ENCODE results near the gene PPP2R3B. TPM values are rescaled to one million over a fixed set of nuclear protein-coding genes. Genes with fewer than 3 reads are reported as not detected.

The PPP2R3B gene
- total RNA-seq, 4 donors from 2014 or later: 7.8 to 27.9 (median 11.6) TPM

DNA sequence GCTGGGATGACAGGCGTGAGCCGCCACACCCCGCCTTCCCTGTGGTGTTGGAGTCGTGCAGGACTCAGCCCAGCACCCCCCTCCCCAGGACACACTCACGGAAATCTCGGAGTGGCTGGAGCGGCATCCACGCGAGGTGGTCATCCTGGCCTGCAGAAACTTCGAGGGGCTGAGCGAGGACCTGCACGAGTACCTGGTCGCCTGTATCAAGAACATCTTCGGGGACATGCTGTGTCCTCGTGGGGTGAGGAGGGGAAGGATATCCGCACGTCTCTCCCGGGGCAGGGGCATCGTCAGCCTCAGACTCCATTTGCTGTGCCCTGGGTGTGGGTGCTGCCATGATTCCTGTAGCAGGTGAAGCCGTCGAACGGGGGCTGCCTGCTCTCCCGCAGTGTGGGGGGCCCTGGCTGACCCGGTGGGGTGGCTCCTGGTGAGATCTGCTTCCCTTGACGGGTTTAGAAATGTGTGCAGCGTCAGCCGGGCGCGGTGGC, 95.3 kb downstream of the PPP2R3B start:
- in situ Hi-C loops (cut with MboI; ENCODE audit: low pct_ligation_motif_present in 1 of 4, low pct_unique_long_range_greater_than_20kb in 1 of 4, low sequenced_read_pairs in 3 of 4) (no loop called here), intact Hi-C loops (cut with DNase I; ENCODE audit: low total_unique reads) (no loop called here)
- TF ChIP-seq POLR2AphosphoS5 (IDR thresholded peaks at IDR 0.05): no peak
- Histone ChIP-seq H3K36me3 (peaks cover 0 to 28% (median 11%) of the 10 kb centered on the region in 4 donors), H3K27me3 (no peaks in the 10 kb centered on the region), H3K9me3 (no peaks in the 10 kb centered on the region), H3K4me3 (no peak overlapping the region), H3K4me1 (no peaks in the 10 kb centered on the region), H3K27ac (no peak overlapping the region)
- WGBS, 2 donors (ENCODE audit: low coverage in 1 of 2): 97% methylated on average over 27 of the region's 29 CpGs; no CpG with 5 or more reads in 1 of the 2 donors
- no peak for DNase-seq

DNA sequence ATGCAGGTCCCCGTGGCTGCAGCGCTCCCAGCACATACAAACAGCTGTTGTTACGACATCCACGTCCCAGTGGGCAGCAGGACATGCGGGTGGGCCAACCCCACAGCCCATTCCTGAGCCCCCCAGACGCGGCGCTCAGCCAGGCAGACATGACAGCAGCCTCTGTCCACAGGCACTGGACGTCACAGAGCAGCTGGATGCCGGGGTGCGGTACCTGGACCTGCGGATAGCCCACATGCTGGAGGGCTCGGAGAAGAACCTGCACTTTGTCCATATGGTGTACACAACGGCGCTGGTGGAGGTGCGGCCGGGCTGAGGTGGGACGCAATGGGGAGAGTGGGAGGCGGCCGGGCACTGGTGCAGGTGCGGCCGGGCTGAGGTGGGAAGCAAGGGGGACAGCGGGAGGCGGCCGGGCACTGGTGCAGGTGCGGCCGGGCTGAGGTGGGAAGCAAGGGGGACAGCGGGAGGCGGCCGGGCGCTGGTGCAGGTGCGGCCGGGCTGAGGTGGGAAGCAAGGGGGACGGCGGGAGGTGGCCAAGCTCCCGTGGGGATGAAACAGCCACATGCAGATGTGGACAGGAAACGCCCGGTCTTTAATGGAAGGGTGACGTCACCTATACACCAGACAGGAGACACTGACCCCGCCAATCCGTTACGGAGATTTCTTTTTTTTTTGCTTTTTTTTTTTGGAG, 96.1 kb downstream of the PPP2R3B start:
- Histone ChIP-seq H3K9me3 (no peaks in the 10 kb centered on the region), H3K4me3 (no peak overlapping the region), H3K27me3 (no peaks in the 10 kb centered on the region), H3K27ac (no peak overlapping the region), H3K36me3 (peaks cover 0 to 28% (median 11%) of the 10 kb centered on the region in 4 donors), H3K4me1 (no peaks in the 10 kb centered on the region)
- intact Hi-C loops (cut with DNase I; ENCODE audit: low total_unique reads) (no loop called here), in situ Hi-C loops (cut with MboI; ENCODE audit: low pct_ligation_motif_present in 1 of 4, low pct_unique_long_range_greater_than_20kb in 1 of 4, low sequenced_read_pairs in 3 of 4) (no loop called here)
- no peak for TF ChIP-seq POLR2AphosphoS5 (IDR thresholded peaks at IDR 0.05)
- no peak for TF ChIP-seq EP300 (IDR thresholded peaks at IDR 0.05; ENCODE audit: low read depth)
- TF ChIP-seq, protein P1, sequence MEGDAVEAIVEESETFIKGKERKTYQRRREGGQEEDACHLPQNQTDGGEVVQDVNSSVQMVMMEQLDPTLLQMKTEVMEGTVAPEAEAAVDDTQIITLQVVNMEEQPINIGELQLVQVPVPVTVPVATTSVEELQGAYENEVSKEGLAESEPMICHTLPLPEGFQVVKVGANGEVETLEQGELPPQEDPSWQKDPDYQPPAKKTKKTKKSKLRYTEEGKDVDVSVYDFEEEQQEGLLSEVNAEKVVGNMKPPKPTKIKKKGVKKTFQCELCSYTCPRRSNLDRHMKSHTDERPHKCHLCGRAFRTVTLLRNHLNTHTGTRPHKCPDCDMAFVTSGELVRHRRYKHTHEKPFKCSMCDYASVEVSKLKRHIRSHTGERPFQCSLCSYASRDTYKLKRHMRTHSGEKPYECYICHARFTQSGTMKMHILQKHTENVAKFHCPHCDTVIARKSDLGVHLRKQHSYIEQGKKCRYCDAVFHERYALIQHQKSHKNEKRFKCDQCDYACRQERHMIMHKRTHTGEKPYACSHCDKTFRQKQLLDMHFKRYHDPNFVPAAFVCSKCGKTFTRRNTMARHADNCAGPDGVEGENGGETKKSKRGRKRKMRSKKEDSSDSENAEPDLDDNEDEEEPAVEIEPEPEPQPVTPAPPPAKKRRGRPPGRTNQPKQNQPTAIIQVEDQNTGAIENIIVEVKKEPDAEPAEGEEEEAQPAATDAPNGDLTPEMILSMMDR (IDR thresholded peaks at IDR 0.05): no peak
- TF ChIP-seq POLR2A (IDR thresholded peaks at IDR 0.05): no peak
- 96 to 97% methylated on average over 11 to 42 of the region's 42 CpGs for WGBS, 2 donors (ENCODE audit: low coverage in 1 of 2)
- no peak for DNase-seq

DNA sequence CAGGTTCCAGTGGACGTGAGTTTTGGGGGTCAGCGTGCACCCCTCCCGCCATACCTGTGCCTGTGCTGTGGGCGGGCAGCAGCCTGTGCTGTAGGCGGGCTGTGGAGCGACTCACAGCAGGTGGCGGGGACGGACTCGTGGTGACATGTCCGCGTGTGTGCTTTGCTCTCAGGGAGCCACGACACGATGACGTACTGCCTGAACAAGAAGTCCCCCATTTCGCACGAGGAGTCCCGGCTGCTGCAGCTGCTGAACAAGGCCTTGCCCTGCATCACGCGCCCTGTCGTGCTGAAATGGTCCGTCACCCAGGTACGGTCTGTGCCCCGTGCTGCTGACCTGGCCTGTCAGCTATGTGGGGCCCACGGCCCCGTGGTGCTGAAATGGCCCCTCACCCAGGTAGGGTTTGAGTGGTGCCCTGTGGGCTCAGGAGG, 98.1 kb downstream of the PPP2R3B start:
- peaks cover 0 to 3% (median 0%) of the 10 kb centered on the region in 4 donors for H3K4me1 ChIP-seq
- DNase-seq: no peak
- intact Hi-C loops (cut with DNase I; ENCODE audit: low total_unique reads): no loop called here
- in situ Hi-C loops (cut with MboI; ENCODE audit: low pct_ligation_motif_present in 1 of 4, low pct_unique_long_range_greater_than_20kb in 1 of 4, low sequenced_read_pairs in 3 of 4): no loop called here
- H3K27ac ChIP-seq: no peak overlapping the region
- no peak for TF ChIP-seq POLR2AphosphoS5 (IDR thresholded peaks at IDR 0.05)
- no peak for TF ChIP-seq EP300 (IDR thresholded peaks at IDR 0.05; ENCODE audit: low read depth)
- TF ChIP-seq, protein P1 (IDR thresholded peaks at IDR 0.05): no peak
- TF ChIP-seq POLR2A (IDR thresholded peaks at IDR 0.05): no peak
- no peak overlapping the region for H3K4me3 ChIP-seq
- H3K27me3 ChIP-seq: no peaks in the 10 kb centered on the region
- no peaks in the 10 kb centered on the region for H3K9me3 ChIP-seq
- 97% methylated on average over 25 of the region's 25 CpGs; no CpG with 5 or more reads in 1 of the 2 donors for WGBS, 2 donors (ENCODE audit: low coverage in 1 of 2)
- peaks cover 0 to 22% (median 10%) of the 10 kb centered on the region in 4 donors for H3K36me3 ChIP-seq

DNA sequence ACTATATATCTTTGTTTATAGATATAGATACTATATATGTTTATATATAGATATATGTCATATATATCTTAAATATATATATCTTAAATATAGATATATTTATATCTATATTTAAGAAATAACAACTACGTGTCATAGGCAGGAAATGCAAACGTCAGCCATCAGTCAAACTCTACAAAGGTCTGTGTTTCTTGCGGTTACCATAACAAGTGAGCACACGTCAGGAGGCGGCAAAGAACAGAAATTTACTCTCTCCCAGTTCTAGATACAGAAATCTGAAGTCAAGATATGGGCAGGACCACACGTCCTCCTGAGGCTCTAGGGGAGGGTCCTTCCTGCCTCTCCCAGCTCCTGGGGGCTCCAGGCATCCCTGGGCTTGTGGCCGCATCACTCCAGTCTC, 99.0 kb downstream of the PPP2R3B start:
- TF ChIP-seq, protein P1 (IDR thresholded peaks at IDR 0.05): no peak
- no peak for TF ChIP-seq POLR2AphosphoS5 (IDR thresholded peaks at IDR 0.05)
- TF ChIP-seq POLR2A (IDR thresholded peaks at IDR 0.05): no peak
- TF ChIP-seq EP300 (IDR thresholded peaks at IDR 0.05; ENCODE audit: low read depth): no peak
- Histone ChIP-seq H3K9me3 (no peaks in the 10 kb centered on the region), H3K4me1 (peaks cover 0 to 5% (median 0%) of the 10 kb centered on the region in 4 donors), H3K36me3 (peaks cover 0 to 14% (median 7%) of the 10 kb centered on the region in 4 donors), H3K27me3 (no peaks in the 10 kb centered on the region), H3K27ac (no peak overlapping the region), H3K4me3 (no peak overlapping the region)
- DNase-seq: no peak
- intact Hi-C loops (cut with DNase I; ENCODE audit: low total_unique reads) (no loop called here), in situ Hi-C loops (cut with MboI; ENCODE audit: low pct_ligation_motif_present in 1 of 4, low pct_unique_long_range_greater_than_20kb in 1 of 4, low sequenced_read_pairs in 3 of 4) (no loop called here)
- WGBS, 2 donors (ENCODE audit: low coverage in 1 of 2): 89 to 90% methylated on average over 7 of the region's 7 CpGs
